ENCODE results near the gene ANGEL1.

ANGEL1 gene

GRCh38 chr14:76812422-76813383 is at the start of gene ANGEL1:
TSS of gene ANGEL1 (minus strand) at chr14:76812882. CDS start at chr14:76812827, 55 bp downstream.
- peak; percentile 83 for DNase-seq (ENCODE audit: low read depth)

- no peak for DNase-seq (ENCODE audit: low read depth)
These were observed 49.0 kb upstream of the ANGEL1 start for GRCh38 chr14:76861574-76862255.

GRCh38 chr14:76856769-76857168 is 44.1 kb upstream of the ANGEL1 start:
- DNase-seq (ENCODE audit: low read depth), result no peak

GRCh38 chr14:76855066-76855465 is 42.4 kb upstream of the ANGEL1 start:
- DNase-seq (ENCODE audit: low read depth), result no peak

- no peak for DNase-seq (ENCODE audit: low read depth)
These were observed 36.2 kb upstream of the ANGEL1 start for GRCh38 chr14:76848879-76849278.

- no peak for DNase-seq (ENCODE audit: low read depth)
These were observed 33.8 kb upstream of the ANGEL1 start for GRCh38 chr14:76846331-76847047.

GRCh38 chr14:76844223-76844622 is 31.5 kb upstream of the ANGEL1 start:
- DNase-seq (ENCODE audit: low read depth), result no peak

- no peak for DNase-seq (ENCODE audit: low read depth)
These were observed 29.7 kb upstream of the ANGEL1 start for GRCh38 chr14:76842414-76842813.

- DNase-seq (ENCODE audit: low read depth), result no peak
These were observed 24.8 kb upstream of the ANGEL1 start for GRCh38 chr14:76837524-76837923.

- no peak for DNase-seq (ENCODE audit: low read depth)
These were observed 23.4 kb upstream of the ANGEL1 start for GRCh38 chr14:76836029-76836630.

GRCh38 chr14:76834241-76834661 is 21.6 kb upstream of the ANGEL1 start:
- no peak for DNase-seq (ENCODE audit: low read depth)

- no peak for DNase-seq (ENCODE audit: low read depth)
These were observed 20.3 kb upstream of the ANGEL1 start for GRCh38 chr14:76833011-76833410.

GRCh38 chr14:76832503-76832988 is 19.9 kb upstream of the ANGEL1 start:
- DNase-seq (ENCODE audit: low read depth), result no peak

- DNase-seq (ENCODE audit: low read depth), result no peak
These were observed 17.9 kb upstream of the ANGEL1 start for GRCh38 chr14:76830556-76830955.

GRCh38 chr14:76829650-76830421 is 17.2 kb upstream of the ANGEL1 start:
- DNase-seq (ENCODE audit: low read depth), result no peak

GRCh38 chr14:76829013-76829365 is 16.3 kb upstream of the ANGEL1 start:
- no peak for DNase-seq (ENCODE audit: low read depth)

- no peak for DNase-seq (ENCODE audit: low read depth)
These were observed 15.8 kb upstream of the ANGEL1 start for GRCh38 chr14:76828339-76829012.

GRCh38 chr14:76827696-76828296 is 15.1 kb upstream of the ANGEL1 start:
- no peak for DNase-seq (ENCODE audit: low read depth)

- no peak for DNase-seq (ENCODE audit: low read depth)
These were observed 13.4 kb upstream of the ANGEL1 start, which contains the start of gene LRRC74A for GRCh38 chr14:76826122-76826521. TSS of gene LRRC74A (plus strand) at chr14:76826408. CDS start at chr14:76826698, 290 bp downstream.

GRCh38 chr14:76820700-76821099 is 8.0 kb upstream of the ANGEL1 start:
- DNase-seq (ENCODE audit: low read depth), result no peak
